Neural progenitor cell (in vitro differentiated cells): ENCODE results near the gene MED9.

Source experiments
- EZH2 ChIP-seq: fragments of 200-600 bp; sonication (generic); IDR thresholded peaks from 2 replicates; pipeline ENCODE4 v1.6.1; 2017; ENCODE audit warnings: antibody characterized with exemption, mild to moderate bottlenecking, moderate library complexity
- EZH2phosphoT487 ChIP-seq: fragments of 200-600 bp; sonication (generic); IDR thresholded peaks from 2 replicates; pipeline ENCODE4 v1.6.1; 2017; ENCODE audit warnings: antibody characterized with exemption
- TF ChIP-seq, protein P1 (sequence below): fragments of 200-600 bp; sonication (generic); IDR thresholded peaks from 2 replicates; pipeline ENCODE4 v1.5.1; 2017; ENCODE audit warnings: antibody characterized with exemption, mild to moderate bottlenecking

GRCh38 chr17:17466511-17466910 is 10.3 kb upstream of the MED9 start:
- TF ChIP-seq, protein P1, sequence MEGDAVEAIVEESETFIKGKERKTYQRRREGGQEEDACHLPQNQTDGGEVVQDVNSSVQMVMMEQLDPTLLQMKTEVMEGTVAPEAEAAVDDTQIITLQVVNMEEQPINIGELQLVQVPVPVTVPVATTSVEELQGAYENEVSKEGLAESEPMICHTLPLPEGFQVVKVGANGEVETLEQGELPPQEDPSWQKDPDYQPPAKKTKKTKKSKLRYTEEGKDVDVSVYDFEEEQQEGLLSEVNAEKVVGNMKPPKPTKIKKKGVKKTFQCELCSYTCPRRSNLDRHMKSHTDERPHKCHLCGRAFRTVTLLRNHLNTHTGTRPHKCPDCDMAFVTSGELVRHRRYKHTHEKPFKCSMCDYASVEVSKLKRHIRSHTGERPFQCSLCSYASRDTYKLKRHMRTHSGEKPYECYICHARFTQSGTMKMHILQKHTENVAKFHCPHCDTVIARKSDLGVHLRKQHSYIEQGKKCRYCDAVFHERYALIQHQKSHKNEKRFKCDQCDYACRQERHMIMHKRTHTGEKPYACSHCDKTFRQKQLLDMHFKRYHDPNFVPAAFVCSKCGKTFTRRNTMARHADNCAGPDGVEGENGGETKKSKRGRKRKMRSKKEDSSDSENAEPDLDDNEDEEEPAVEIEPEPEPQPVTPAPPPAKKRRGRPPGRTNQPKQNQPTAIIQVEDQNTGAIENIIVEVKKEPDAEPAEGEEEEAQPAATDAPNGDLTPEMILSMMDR = no peak
- TF ChIP-seq EZH2 = no peak
- no peak for TF ChIP-seq EZH2phosphoT487
